Epithelial cell of proximal tubule (primary cell): ENCODE data around the gene LSM10. TPM values are rescaled to one million over a fixed set of nuclear protein-coding genes. Genes with fewer than 3 reads are reported as not detected.

ENCODE experiments used
- DNase-seq: peaks from one replicate; pipeline ENCODE4 v3.0.0-alpha.2; 2011; ENCODE audit warnings: low read depth
- H3K4me3 ChIP-seq: 2 replicates; pipeline ENCODE4 v1.5.1; 2011; ENCODE audit warnings: low read depth, mild to moderate bottlenecking, low read length
- CTCF ChIP-seq: conservative IDR thresholded peaks from 2 replicates; pipeline ENCODE4 v1.5.1; 2012; ENCODE audit warnings: low read depth, mild to moderate bottlenecking, low read length
- total RNA-seq: library from RNA; depleted of rRNA; stranded (reverse); fragments of >200 nt; gene quantifications from 2 replicates; pipeline ENCODE4 v1.2.3, GENCODE V29; 2015

Gene LSM10
- total RNA-seq, 1 donor from 2014 or later = 18.2 TPM

GRCh38 chr1:36420836-36421317 is 23.2 kb upstream of the LSM10 start:
- peak; percentile 97 for TF ChIP-seq CTCF
- no peak overlapping the region for H3K4me3 ChIP-seq
- no peak for DNase-seq

GRCh38 chr1:36420409-36420808 is 22.7 kb upstream of the LSM10 start:
- H3K4me3 ChIP-seq = no peak overlapping the region
- DNase-seq = no peak
- no peak for TF ChIP-seq CTCF

GRCh38 chr1:36419569-36419968 is 21.9 kb upstream of the LSM10 start:
- no peak for TF ChIP-seq CTCF
- no peak overlapping the region for H3K4me3 ChIP-seq
- DNase-seq = no peak

- no peak for TF ChIP-seq CTCF
- DNase-seq = no peak
- H3K4me3 ChIP-seq = no peak overlapping the region
These were observed 21.4 kb upstream of the LSM10 start for GRCh38 chr1:36419140-36419539.

- no peak overlapping the region for H3K4me3 ChIP-seq
- DNase-seq = no peak
- TF ChIP-seq CTCF = no peak
These were observed 20.2 kb upstream of the LSM10 start for GRCh38 chr1:36417931-36418330.

GRCh38 chr1:36415661-36416326 is 18.1 kb upstream of the LSM10 start:
- DNase-seq = no peak
- TF ChIP-seq CTCF = no peak
- no peak overlapping the region for H3K4me3 ChIP-seq

- DNase-seq = no peak
- TF ChIP-seq CTCF = no peak
- H3K4me3 ChIP-seq = no peak overlapping the region
These were observed 16.7 kb upstream of the LSM10 start for GRCh38 chr1:36414384-36414783.
